HG03103 (cell line): ENCODE data around the gene YIPF5.
A peak's percentile ranks its signal among the peaks of the same experiment; 100 is the strongest.

Experiments
- ATAC-seq: cut with Tn5 transposase; IDR thresholded peaks from one replicate; pipeline ENCODE4 v1.9.1; 2021; ENCODE audit warnings: low read depth; ENCODE audit not compliant: unreplicated experiment

YIPF5 gene

GRCh38 chr5:144170276-144171024, at the start of gene YIPF5, which contains the start of gene KCTD16:
YIPF5 (minus strand) TSS chr5:144170659; CDS start chr5:144169955, 704 bp downstream.
KCTD16 (plus strand) TSS chr5:144170873.
- ATAC-seq: peak; percentile 99

- ATAC-seq: no peak
Observed at GRCh38 chr5:144219869-144220268, 49.4 kb upstream of the YIPF5 start.

- no peak for ATAC-seq
Observed at GRCh38 chr5:144210655-144211054, 40.2 kb upstream of the YIPF5 start.

GRCh38 chr5:144209361-144209760, 38.9 kb upstream of the YIPF5 start:
- ATAC-seq: no peak

GRCh38 chr5:144207875-144208444, 37.5 kb upstream of the YIPF5 start:
- no peak for ATAC-seq

DNA sequence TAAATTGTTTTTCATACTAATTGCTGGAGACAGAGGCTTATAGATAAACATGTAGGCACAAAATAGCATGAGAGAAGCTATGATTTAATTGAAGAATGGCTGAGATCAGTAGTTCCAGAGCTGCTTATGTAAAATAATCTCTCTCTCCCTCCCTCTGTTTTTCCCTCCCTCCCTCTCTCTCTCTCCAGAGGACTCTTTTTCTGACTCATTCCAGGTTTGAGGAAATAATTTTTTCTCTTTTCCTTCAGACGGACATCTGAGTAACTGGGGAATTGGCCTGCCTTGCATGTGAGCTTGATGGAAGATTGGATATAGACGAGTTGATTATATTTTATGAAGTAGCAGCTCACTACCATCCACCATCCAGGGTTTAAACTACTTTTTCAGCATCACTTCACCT, 35.7 kb upstream of the YIPF5 start:
- ATAC-seq: no peak

GRCh38 chr5:144205141-144205551, 34.7 kb upstream of the YIPF5 start:
- no peak for ATAC-seq

GRCh38 chr5:144203750-144204596, 33.5 kb upstream of the YIPF5 start:
- ATAC-seq: peak; percentile 86

DNA sequence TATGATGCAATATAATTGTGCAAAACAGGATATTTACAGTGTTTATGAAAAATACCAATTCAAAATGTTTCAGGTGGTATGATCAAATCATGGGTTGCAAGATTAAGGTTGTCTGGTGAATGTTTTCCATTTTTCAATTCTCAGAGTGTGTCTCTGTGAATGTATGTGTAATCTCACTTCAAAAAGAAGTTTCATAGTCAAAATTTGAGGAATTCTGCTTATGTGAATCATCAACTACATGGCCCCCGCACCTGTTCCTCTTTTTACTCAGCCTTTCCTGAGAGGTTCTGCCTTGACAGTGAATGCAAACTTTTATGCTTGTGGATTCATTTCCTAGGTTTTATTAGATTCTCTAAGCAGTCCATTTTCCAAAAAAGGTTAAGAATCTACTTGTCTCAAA, 32.3 kb upstream of the YIPF5 start:
- no peak for ATAC-seq

DNA sequence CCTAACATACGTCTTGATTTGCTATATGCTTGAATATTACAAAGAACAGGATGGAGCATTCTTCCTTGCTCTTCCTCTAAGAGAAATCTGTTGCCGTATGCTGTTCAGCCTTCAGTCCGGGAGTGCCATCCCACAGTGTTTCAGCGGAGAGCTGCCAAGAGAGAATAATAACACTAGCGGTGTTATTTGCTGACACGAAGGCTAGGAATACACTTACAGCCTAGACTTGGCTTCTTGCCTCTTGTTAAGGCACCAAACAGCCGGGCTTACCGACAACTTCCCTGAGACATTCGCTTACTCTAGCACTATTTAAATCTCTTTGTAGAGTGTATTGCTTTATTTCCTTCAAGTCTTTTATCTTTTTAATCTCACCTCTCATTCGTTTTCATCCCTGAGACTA, 31.6 kb upstream of the YIPF5 start:
- no peak for ATAC-seq

- no peak for ATAC-seq
Observed at GRCh38 chr5:144201588-144201987, 31.1 kb upstream of the YIPF5 start.

GRCh38 chr5:144198386-144198785, 27.9 kb upstream of the YIPF5 start:
- no peak for ATAC-seq

GRCh38 chr5:144196612-144197011, 26.2 kb upstream of the YIPF5 start:
- ATAC-seq: no peak

DNA sequence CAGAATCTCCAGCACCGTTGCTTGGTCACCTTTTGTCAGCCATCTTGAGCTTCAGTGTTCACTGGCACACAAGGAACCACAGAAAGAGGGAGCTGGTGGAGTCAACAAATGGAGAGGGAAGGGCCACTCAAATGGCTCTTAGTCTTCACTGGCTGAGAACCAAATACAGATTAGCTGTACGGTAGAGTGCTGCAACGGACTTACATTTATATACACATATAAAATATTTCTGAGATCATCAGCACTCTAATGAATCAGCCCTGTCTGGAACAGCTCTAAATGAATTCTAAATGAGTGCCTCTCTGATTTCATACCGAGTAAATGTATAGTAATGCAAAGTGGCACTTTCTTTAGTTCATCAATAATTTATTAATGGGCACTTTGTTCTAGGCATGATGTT, 25.0 kb upstream of the YIPF5 start:
- ATAC-seq: no peak

GRCh38 chr5:144194144-144194543, 23.7 kb upstream of the YIPF5 start:
- no peak for ATAC-seq

- ATAC-seq: no peak
Observed at GRCh38 chr5:144192661-144193060, 22.2 kb upstream of the YIPF5 start.

DNA sequence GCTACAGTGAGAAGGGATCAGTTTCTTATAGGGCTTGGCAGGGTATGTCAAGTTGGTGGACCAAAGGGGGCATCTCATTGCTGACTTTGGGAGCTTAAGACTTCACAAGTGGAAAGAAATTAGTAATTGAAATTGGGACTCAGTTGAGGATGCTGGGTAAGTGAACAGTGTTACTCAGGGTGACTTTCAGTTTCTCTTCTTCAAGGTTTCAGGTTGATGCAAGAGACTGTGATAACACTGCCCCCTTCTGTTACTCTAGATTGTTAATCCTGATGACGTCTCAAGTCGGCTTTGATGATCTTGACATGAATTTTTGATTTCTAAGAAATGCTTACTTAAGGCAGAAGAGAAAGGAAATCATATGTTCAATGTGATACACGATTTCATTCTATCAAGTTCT, 21.5 kb upstream of the YIPF5 start:
- peak; percentile 87 for ATAC-seq

GRCh38 chr5:144191531-144191930, 21.1 kb upstream of the YIPF5 start:
- ATAC-seq: no peak

- no peak for ATAC-seq
Observed at GRCh38 chr5:144189800-144190429, 19.5 kb upstream of the YIPF5 start.

DNA sequence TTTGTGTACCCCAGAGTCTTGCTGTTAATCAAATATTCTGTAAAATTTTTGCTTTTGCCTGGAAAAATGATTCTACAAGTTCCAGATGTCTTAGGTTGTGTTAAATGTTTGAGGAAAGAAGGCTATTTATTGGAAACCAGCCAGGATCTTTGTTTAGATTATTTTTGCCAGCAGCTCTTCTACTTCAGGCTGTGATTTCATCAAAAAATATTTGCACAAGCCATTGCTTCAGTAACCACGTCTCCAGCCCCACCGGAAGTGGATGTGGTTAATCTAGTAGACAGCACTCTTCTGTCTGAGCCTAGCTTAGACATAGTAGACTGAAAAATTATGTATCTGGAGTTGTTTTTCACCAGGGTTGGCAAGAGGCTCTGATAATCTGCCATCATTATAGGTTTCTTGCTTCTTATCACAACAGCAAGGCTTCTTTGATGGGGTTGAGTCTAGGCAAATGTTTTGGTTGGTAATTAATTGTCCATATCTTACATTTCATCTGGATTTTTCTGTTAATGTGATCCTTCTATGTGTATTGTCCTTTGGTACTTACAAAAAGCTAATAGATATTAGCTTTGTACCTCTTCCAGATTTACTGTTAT, 17.3 kb upstream of the YIPF5 start:
- peak; percentile 91 for ATAC-seq
